Measurements from ENCODE around the gene SLIT3.

The SLIT3 gene

DNA sequence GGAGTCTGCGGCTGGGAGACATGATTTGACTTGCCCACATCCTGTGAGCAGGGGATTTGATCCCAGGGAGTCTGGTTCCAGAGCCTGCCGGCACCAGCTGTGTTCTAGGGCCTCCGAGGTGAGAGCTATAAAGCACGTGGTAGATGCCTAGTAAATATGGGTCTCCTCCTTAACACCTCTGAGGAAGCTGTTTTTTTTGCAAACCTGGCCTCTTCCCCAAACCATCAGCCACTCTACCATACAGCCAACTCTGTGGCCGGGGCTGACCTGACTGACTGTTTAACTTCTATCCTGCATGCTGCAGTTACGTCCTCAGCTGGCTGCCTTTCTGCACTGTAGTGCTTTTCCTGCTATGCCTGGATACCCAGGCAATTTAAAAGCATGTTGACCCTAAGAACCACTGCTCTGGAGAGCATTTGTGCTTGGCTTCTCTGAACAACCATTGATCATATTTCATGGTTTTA lies 220.5 kb downstream of the SLIT3 start:
- DNase-seq (ENCODE audit: low read depth), result no peak

DNA sequence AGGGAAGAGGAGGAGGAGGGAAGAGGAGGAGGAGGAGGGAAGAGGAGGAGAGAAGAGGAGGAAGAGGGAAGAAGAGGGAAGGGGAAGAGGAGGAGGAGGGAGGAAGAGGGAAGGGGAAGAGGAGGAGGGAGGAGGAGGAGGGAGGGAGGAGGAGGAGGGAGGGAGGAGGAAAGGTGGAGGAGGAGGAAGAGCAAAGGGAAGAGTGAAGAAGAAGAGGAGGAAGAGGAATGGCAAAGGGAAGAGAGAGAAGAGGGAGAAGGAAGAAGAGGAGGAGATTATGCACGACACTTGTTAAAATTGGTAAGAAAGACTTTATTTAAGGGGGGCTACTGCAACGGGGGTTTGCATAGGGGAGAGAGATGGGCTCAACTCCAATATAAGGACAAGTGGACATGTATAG lies 221.2 kb downstream of the SLIT3 start:
- no peak for DNase-seq (ENCODE audit: low read depth)

DNA sequence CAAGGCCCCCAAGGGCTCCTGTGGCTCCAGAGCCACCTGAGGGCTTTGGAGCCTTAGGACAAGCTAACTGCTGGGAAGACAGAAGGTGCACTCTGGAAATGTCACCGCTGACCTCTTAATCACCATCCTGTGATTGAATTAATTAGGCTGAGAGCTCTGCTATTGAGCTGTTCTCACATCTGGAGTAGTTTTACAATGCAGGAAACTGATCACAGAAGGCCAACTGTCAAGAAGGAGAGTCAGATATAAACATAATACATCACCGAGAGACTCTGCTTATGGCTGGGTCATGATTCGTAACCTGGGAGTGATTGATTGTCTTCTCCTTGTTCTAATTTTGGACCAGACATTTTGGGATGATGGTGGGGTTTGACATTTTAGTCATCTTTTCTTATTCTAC lies 226.1 kb downstream of the SLIT3 start:
- DNase-seq (ENCODE audit: low read depth), result no peak

DNA sequence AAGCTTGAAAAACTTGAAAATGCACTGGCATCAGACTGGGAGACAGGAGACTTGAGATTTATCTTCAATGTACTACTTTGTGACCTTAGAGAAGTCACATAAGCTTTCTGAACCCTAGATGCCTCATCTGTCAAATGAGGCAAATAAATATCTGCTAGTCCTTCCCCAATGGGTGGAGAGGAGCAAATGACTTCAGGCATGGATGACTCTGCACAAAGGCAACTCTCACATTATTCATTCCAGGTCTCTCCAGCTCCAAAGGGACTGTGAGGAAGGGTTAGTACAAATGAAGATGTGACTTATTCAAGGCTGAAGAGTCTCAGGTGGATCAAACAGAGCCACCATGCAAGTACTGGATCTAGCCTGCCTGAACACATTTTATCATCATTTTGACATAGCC lies 228.7 kb downstream of the SLIT3 start:
- no peak for DNase-seq (ENCODE audit: low read depth)

DNA sequence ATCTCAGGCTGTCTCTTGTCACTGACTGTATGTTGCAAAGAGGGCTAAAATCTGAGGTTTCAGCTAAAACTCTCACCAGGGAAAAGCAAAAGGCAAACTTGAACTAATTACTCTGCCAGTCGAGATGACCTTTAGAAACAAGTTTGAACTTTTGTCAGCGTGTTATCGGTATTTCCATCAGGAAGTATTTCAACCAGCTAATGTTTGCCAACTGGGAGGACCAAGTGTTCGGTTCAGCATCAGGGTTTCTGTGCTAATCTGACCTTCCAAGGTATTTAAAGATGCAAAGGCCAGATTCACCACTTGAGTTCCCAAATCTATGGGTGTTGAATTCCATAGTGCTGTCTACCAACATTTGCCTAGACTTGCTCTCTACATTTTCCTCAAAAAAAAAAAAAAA lies 230.5 kb downstream of the SLIT3 start:
- no peak for DNase-seq (ENCODE audit: low read depth)

DNA sequence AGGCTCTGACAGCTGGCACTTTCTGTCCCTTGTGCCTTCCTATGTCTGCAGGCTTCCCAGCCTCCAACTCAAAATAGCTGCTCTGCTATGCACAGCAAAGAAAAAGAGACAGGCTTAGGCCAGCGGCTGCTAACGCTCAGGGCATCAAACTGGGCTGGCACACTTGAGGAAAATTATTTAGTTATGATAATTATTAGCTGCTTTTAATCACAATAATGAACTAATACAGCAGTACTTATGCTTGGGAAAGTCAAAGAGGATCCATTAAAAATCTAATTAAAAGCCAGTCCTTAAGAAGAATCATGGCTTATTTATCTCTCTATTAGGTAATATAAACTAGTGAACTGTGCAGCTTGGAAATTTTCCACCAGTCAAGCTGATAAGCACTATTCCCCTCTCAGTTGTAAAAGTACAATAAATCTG lies 233.2 kb downstream of the SLIT3 start:
- DNase-seq (ENCODE audit: low read depth), result no peak

DNA sequence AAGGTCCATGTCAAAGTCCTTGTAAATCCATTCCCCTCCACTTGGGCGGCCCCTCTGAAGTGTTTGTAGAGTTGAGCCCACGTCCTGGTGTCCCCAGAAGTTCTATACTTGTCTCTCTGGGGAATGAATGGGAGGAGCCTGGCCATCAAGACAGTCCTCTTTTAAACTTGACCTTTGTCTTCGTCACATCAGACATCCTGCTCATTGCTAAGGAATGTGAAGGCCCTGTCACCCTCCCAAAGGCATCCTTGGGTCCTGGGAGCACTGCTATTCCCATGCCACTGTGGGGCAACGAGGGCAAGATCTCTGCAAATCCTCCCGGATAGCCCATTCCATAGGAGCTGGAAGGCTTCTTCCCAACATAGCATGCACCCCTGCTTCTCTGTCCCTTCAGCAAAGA lies 235.5 kb downstream of the SLIT3 start:
- DNase-seq (ENCODE audit: low read depth), result no peak

DNA sequence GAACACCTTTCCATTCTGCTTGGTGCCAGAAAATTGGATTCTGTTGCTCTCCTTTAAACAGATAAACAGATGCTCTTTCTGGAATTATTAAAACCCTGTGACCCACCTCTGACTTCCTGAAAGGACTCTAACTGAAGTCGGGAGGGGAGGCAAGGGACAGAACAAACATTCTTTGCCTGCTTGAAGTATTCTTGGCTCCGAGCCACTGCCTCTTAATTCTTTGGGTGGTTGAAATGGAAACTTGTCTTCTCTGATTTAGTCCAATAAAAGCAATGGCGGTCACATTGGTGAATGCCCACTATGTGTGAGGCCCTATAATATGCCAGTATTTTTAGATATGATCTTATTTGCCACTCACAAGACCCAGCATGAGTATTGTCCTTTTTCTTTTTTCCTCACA lies 236.8 kb downstream of the SLIT3 start:
- DNase-seq (ENCODE audit: low read depth), result no peak

DNA sequence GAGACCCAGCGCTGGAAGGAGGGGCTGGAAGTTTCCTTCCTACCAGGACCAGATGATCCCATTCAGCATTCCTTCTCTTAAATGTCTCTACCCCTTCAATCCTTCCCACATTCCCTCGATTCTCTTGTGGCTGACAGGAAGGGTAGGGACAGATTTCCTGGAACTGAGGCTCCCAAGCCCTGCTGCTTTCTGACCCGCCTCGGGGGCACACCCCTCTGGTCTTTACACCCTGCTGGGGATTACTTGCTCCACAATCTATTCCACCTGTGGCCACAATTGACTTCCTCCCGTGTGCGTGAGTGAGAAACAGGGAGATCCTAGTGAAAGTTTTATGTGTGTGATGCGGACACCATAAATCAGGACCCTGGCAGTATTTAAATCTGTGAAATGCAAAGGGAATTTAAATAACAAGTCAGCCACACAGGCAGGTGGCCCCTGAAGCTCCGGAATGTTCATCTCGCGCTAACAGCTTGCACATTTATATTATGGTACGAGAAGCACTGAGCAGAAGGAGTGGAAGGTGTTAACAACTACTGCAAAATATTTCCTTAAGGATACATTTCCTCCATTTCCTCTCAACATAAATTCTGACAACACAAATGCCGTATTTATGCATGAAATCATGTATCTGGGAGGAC lies 237.5 kb downstream of the SLIT3 start:
- DNase-seq (ENCODE audit: low read depth), result no peak

DNA sequence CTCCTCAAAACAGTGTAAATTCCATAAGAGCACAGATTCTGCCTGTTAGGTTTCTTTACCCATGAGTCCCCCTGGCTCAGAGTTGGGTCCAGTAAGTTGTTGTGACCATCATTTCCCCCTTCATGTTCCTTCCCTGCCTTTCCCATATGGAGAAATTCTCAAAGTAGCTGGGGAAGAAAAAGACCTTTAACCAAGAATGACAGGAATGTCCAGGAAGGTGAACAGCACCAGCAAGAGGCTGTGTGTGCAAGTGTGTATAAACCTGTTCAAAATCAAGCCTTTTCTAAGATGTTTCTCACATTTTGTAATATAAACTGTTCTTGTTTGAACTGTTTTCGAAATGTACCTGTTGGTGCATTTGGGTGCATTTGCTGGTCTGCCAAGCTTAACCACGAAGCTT lies 238.2 kb downstream of the SLIT3 start:
- no peak for DNase-seq (ENCODE audit: low read depth)

DNA sequence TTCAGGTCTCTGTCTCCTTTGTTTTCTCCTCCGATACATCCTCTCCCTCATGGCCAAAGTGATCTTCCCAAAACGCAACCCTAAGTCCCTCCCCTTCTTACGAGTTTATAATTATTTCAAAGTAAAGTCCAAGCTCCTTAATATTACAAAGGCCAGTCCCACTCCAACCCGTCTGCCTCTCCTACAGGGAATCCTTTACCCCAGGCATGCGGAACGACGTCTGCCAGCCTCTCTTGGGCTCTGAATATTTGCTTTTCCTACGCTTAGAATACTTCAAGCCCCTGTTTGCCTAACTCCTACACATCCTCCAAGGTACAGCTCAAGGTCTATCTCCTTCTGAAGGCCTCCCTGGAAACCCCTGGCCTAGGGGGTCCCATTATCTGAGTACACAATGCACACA lies 246.4 kb downstream of the SLIT3 start:
- DNase-seq (ENCODE audit: low read depth), result no peak

DNA sequence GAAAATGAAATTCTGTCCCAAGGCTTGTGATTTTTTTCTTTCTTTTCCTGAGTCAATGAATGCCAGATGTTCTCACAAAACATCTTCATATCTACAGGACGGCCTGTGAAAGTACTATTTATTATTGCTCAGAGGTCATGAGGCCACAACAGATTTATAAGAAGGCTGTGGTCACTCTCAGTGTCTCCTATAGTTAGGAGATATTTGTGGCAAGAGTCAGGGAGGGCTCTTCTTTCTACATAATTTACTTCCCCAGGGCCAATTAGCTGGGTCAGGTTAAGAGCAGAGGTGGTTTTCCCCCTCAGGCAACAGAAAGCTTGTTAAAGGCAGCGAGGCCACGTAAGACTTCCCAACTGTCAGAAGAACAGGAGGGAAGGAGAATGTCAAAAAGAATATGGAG lies 248.7 kb downstream of the SLIT3 start:
- DNase-seq (ENCODE audit: low read depth), result no peak

DNA sequence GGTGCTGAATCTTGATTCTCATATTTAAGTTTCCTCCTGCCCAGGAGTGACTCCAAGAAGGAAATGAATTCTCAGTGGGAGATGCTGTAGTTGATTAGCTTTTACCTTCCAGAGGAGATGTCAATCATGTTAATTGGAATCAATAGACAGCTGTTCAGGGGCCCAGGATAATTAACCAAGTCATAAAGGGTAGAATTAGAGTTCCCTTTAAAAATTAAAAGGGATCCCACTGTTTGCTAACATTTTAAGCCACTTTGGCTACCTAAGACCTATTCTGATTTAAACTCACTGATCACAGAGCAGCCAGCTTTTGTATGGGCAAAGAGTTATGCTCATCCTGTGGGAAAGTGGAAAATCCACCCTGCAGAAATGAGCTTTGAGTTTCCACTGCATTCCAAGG lies 249.6 kb downstream of the SLIT3 start:
- no peak for DNase-seq (ENCODE audit: low read depth)

DNA sequence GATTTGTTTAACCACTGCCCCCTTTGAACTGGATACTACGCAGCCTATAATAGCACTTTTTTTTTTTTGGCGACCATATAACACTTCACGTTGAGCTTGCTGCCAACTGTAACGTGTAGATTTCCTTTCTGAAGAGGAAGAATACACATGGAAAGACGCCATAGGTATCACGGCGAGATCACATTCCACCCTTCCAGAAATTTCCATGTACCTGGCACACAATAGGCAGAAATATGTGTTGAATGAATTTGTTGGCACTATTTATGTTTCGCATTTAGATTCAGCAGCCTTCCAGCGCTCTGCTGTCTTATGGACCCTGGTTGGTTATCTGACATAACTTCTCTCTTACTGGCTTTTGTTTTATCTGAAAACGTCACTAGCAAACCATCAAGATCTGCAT lies 250.3 kb downstream of the SLIT3 start:
- no peak for DNase-seq (ENCODE audit: low read depth)

DNA sequence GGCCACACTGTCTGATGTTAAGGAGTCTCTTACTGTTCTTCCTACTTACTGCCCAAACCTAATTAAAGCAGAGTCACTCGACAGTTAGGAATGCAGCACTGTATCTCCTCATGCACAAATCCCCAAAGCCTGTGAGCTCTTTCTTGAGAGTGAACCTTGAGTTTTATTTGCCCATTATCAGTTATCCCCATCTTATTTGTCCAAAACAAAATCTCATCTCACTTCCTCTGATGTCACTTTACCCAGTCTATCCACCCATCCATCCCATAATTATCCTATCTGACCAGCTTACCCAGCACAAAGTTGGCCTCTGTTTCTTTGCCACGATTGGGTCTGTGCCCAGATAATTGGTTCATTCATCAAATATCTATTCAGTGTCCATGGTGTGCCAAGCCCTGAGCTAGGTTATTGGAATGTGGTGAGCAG lies 250.8 kb downstream of the SLIT3 start:
- DNase-seq (ENCODE audit: low read depth), result no peak

DNA sequence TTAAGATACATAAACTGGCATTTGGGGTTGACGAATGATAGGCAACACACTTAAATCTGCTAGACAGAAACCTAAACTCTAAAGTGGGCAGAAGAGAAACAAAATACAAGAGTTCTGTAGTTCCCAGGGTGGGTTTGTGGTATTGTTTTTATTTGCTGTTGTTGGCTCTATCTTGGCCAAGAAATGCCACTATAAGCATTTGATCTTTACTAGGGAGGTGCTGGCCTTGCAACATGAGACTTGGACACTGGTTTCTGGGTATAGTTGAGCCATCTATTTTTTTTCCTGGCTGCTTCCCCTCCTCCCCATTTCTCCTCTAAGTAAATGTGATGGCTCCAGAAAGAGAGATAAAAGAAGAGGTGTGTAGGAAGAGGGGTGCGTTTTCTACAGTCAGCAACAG lies 251.2 kb downstream of the SLIT3 start:
- DNase-seq (ENCODE audit: low read depth), result no peak

DNA sequence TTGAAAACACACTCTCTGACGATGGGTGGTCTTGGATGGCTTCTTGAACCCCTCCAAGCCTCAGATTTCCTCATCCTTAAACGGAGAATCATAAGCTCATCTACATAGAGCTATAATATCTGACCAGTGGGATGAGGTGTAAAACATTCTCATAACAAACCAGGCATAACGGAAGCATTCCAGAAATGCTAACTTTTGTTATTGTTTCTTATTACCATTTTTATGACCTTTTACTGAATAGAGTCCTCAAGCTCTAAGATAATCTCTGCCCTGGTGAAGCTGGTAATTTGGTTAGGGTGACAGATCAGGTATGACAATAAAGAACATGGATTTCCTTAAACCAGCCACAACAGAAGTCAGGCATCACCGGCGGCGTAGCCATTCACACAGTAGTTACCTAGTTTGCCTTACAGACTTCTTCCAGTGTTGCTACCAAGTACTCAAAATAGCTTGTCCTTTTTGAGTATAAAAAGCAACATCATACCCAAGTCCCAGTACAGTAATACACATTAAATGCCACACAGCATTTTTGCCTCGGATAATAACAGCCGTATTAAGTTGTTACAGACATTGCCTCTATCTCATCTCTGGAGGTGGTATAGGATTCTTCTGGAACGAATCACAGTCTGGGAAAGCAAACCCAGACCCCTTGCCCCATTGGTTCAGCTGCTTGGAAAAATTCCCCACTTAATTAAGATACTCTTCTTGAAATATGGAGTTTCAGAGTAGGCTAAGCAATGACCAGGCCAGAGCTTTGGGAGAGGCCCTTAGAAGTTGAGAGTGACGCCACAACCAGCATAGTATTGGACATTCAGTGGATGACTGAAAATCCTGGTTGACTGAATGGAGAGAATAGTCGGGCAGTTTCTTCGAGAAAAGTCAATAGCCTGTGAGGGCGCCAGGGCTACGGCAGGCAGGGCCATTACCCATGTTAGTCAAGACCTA lies 252.5 kb downstream of the SLIT3 start:
- no peak for DNase-seq (ENCODE audit: low read depth)

DNA sequence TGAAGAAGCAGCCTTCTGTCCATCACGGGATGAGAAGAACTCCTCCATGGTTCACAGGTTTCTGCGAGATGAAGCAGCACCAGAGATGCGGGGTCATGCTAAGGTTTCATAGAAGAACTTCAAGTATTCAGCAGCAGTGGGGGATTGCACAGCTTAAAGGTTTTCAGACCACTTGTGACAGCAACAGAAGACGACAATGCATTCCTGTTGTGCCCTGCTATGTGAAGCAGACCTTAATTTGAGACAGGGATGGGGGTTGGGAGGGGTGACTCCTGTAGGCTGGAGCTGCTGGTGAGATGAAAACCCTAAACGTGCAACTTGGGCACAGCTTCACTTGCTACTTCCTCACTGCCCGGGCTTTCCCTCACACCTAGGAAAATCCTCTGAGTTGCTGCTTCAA lies 256.0 kb downstream of the SLIT3 start:
- no peak for DNase-seq (ENCODE audit: low read depth)

DNA sequence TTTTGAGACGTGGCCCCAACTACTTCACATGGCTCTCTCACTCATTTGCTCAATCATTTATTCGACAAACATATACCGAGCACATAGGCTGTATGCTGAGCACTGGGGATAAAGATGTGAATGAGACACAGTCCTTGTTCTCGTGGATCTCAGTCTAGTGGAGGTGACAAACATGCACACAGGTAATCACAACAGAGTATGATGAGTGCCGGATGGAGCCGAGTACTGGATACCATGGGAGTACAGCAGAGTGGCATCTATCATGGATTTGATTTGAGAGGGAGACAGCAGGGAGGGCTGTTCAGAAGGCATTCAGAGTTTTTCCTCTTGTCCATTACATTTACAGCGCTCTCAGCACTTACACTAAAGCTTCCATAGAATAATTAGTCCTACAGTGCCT lies 259.8 kb downstream of the SLIT3 start:
- no peak for DNase-seq (ENCODE audit: low read depth)

DNA sequence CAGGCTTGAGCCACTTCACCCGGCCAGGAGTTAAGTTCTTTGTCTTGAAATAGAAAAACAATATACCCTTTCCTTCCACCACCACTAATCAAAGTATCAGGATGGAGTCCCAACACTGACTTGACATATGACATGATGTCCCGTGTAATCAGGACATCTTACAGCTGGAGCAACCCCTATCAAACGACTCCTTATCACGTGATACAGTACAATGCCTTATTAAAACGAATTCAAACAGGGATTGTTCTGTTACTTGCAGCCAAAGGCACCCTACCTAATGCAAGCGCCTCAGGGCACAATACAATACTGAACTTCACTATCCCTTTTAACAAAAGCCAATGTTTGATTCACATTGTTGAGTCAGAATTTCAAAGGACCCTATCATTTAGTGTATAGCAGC lies 261.3 kb downstream of the SLIT3 start:
- no peak for DNase-seq (ENCODE audit: low read depth)

DNA sequence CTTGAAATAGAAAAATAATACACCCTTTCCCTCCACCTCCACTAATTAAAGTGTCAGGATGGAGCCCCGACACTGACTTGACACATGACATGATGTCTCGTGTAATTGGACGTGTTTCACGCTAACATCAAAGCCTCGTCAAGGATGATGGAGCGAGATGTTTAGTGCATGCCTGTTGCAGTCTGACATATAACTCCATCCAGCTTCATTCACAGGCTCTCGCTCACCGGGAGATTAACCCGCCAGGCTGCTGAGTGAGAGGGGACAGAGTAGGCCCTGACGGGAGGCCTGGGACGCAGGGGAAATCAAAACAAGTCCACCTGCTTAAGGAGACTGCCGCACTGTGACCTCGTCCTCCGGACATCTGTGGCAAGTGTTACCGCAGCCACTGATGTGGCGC lies 263.5 kb downstream of the SLIT3 start:
- no peak for DNase-seq (ENCODE audit: low read depth)

DNA sequence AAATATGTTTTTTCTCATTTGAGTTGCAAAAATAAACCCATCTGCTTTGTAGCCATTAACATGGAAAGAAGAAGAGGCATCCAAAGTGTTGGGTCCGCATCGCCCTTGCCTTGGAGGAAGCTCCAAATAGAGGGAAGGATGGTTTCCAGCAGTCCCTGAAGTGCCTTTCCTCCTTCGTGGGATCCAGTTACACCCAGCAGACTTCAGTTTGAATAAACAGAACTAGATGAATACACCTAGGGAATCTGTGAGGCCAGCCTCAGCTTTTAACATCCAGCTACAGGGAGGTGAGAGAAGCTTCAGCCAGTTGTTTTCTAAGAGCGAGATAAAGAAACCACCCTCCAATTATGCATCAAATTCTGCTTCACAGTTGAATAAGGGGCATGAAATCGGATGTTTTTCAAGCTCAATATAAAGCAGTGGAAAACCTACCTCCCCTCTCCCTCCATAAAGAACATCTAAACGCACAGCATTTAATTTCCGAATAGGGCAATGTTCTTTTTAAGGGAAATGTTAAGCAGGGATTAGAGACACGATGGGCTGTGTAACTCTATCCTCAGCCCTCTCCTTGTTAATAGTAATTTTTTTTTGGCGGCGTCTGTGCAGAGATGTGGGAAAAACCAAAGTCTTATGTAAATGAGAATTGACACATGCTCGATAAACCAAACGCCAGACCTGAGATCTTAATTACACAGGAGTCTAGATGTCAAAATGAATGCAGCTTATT lies 264.7 kb downstream of the SLIT3 start:
- DNase-seq (ENCODE audit: low read depth), result no peak

Data from stimulated activated CD8-positive, alpha-beta memory T cell treated with anti-CD3 and anti-CD28 coated beads, Interleukin-15, amount 100 ng/mL, for 24 hours (primary cell).